ENCODE data around the gene FKBP3. TPM values are rescaled to one million over a fixed set of nuclear protein-coding genes. Genes with fewer than 3 reads are reported as not detected.
A peak's percentile ranks its signal among the peaks of the same experiment; 100 is the strongest.

The FKBP3 gene
- polyA plus RNA-seq, 1 of the 3 experiments (the other 2 are of a cell fraction): 21.8 TPM

DNA sequence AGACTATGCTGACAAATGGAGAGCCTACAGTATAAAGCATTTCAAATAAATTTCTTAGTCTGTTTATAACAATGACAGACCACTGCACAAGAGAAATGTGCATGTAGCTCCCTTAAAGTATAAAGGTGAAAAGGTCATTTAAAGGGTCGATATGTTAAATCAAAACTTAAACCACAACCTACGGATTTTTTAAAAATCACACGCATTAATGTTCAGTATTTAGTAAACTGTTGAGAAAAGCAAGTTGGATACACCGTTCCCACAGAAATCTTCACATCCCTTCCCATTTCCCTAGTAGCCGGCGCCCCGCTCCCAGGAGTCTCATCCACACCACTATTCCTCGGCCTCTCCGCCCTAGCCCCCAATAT, 614 bp downstream of the FKBP3 start:
- no peak for DNase-seq
- WGBS (ENCODE audit: low lambda C conversion rate): under 1% methylated on average over 8 of the region's 9 CpGs
- Histone ChIP-seq H3F3A (replicated peaks; ENCODE audit: insufficient read depth) (peaks cover 5% of the 10 kb centered on the region), H3K4me3 (ENCODE audit: low read depth in 2 of 2, low read length in 1 of 2) (peak overlapping the region; percentile 68 to 77), H3K36me3 (replicated peaks in 1 of 2; ENCODE audit: control insufficient read depth in 1 of 2, insufficient read depth in 2 of 2, low read length in 1 of 2) (peaks cover 0 to 6% of the 10 kb centered on the region in 2 experiments), H3K9ac (peak overlapping the region; percentile 89), H4K20me1 (ENCODE audit: insufficient read depth) (no peaks in the 10 kb centered on the region), H3K27me3 (ENCODE audit: insufficient read depth) (no peaks in the 10 kb centered on the region), H3K4me1 (ENCODE audit: control insufficient read depth in 1 of 2, insufficient read depth in 2 of 2, low read depth in 1 of 2, low read length in 1 of 2) (no peaks in the 10 kb centered on the region; a peak in 3 of 4 replicates), H3K4me2 (peak overlapping the region; percentile 67), H3K27ac (ENCODE audit: low read depth in 2 of 2, low read length in 1 of 2) (peak overlapping the region; percentile 72 to 82), H3K9me3 (no peaks in the 10 kb centered on the region), H2AFZ (ENCODE audit: low read depth) (peak overlapping the region; percentile 83; the same call in 1 of the 2 replicates), H3K79me2 (ENCODE audit: insufficient read depth) (peaks cover 58% of the 10 kb centered on the region), H3K9me2 (no peaks in the 10 kb centered on the region)
- ChIA-PET CTCF (interaction anchor here (0.7 kb wide), 1 partner anchor 42 kb away, joined by 3 read pairs; no protein-coding TSS in a partner anchor), POLR2A (no interaction called here)
- TF ChIP-seq POLR2AphosphoS5 (IDR thresholded peaks at IDR 0.05; ENCODE audit: low read depth, low read length) (no peak), NFIC (IDR thresholded peaks at IDR 0.05; ENCODE audit: borderline replicate concordance) (no peak), FOXM1 (IDR thresholded peaks at IDR 0.05; ENCODE audit: low read depth) (no peak), TEAD4 (IDR thresholded peaks at IDR 0.05; ENCODE audit: borderline replicate concordance, insufficient read depth) (no peak), CTCF (IDR thresholded peaks at IDR 0.05) (no peak), ELF1 (IDR thresholded peaks at IDR 0.05) (no peak), SIN3A (IDR thresholded peaks at IDR 0.05; ENCODE audit: borderline replicate concordance, low read depth, low read length) (no peak), FOSL2 (IDR thresholded peaks at IDR 0.05; ENCODE audit: borderline replicate concordance, low read depth) (no peak), GABPA (IDR thresholded peaks at IDR 0.05; ENCODE audit: low read depth) (no peak), USF1 (IDR thresholded peaks at IDR 0.05; ENCODE audit: borderline replicate concordance, low read depth) (no peak), USF2 (IDR thresholded peaks at IDR 0.05; ENCODE audit: borderline replicate concordance, low read depth, low read length) (no peak), MEF2A (IDR thresholded peaks at IDR 0.05; ENCODE audit: borderline replicate concordance, low read depth) (no peak)
- TF ChIP-seq, protein P1, sequence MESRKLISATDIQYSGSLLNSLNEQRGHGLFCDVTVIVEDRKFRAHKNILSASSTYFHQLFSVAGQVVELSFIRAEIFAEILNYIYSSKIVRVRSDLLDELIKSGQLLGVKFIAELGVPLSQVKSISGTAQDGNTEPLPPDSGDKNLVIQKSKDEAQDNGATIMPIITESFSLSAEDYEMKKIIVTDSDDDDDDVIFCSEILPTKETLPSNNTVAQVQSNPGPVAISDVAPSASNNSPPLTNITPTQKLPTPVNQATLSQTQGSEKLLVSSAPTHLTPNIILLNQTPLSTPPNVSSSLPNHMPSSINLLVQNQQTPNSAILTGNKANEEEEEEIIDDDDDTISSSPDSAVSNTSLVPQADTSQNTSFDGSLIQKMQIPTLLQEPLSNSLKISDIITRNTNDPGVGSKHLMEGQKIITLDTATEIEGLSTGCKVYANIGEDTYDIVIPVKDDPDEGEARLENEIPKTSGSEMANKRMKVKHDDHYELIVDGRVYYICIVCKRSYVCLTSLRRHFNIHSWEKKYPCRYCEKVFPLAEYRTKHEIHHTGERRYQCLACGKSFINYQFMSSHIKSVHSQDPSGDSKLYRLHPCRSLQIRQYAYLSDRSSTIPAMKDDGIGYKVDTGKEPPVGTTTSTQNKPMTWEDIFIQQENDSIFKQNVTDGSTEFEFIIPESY (IDR thresholded peaks at IDR 0.05; ENCODE audit: borderline replicate concordance, low read depth): no peak
